HG02885 (cell line): ENCODE results near the gene ACBD7.

Experiments
- ATAC-seq: cut with Tn5 transposase; IDR thresholded peaks from one replicate; pipeline ENCODE4 v1.9.1; 2021; ENCODE audit warnings: mild to moderate bottlenecking; ENCODE audit not compliant: unreplicated experiment, poor library complexity

ACBD7 gene

DNA sequence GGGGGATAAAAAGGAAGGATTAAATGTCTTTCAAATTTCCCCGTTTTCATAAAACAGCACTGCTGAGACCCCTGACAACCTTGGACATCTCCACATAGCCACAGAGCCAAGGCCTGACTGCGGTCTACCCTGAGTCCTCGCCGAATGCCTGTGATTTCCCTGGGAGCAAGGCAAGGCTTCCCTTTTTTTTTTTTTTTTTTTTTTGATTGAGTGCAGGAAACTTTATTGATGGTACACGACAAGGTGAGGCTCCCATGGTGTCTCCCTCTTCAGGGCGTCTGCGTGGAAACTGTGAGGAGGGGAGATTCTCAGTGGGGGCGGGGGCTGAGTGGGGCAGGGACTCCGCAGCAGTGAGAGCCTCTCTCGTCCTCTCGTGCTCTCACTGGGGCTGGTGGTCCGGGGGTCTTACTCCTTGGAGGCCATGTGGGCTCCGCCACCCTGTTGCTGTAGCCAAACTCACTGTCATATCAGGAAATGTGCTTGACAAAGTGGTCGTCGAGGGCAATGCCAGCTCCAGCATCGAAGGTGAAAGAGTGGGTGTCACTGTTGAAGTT, 4.4 kb upstream of the ACBD7 start:
- no peak for ATAC-seq

DNA sequence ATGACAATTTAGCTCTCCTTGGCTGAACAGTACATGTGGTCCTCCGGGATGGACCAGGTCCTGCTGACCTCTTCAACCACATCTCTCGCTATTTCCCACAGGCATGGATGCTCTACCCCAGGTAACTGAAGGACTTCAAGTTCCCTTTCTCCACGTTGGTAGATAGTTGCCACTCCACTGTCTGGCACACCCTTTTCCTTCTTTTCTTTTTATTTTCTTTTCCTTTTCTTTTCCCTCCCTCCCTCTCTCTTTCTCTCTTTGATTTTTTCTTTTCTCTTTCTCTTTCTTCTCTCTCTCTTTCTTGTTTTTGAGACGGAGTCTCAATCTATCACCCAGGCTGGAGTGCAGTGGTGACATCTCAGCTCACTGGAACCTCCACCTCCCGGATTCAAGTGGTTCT, 2.8 kb upstream of the ACBD7 start:
- no peak for ATAC-seq

DNA sequence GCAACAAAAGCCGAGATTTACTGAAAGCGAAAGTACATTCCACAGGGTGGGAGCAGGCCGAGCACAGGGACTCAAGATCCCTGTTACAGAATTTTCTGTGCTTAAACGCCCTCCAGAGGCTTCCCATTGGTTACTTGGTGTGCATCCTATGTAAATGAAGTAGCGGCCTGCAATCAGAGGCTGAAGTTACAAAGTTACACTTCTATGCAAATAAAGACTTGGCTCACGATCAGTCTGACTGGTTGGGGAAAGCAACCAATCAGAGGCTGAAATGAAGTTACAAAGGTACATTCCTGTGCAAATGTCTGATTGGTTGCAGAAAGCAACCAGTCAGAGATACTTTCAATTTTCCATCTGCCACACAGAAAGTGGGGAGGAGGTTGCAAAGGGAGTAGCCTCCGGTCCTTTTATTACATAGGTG, 4.1 kb downstream of the ACBD7 start:
- no peak for ATAC-seq

DNA sequence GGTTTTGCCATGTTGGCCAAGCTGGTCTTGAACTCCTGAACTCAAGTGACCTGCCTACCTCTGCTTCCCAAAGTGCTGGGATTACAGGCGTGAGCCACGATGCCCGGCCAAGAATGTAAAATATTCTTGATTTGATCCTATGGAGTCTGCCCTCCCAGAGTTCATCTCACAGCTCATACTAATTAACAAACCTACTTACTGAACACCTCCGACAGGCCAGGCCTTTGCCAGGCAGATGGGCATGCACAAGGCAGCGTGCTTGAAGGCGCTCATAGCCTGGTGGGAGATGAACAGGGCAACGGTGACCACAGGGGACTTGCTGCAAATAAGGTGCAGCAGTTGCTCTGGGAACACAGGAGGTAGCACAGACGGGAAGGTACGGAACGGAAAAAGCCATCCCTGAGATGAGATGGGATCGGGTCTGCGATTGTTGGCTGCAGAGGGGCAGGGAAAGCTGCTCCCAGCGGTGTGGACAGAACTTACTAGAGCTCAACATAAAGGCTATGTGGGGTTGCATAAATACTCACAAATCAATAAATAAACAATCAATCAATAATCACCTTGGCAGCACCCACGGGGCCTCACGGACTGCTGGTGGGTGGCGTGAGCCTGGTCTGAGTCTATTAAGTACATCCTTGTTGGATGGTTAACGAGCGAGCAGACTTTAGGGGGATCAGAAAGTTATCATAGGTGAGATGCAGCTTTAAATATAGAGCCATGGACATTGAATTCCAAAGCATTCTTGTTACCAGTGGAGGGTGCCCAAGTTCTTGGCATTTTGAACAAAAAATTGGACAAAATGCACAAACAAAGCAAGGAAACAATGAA, 4.7 kb downstream of the ACBD7 start:
- ATAC-seq, result no peak

DNA sequence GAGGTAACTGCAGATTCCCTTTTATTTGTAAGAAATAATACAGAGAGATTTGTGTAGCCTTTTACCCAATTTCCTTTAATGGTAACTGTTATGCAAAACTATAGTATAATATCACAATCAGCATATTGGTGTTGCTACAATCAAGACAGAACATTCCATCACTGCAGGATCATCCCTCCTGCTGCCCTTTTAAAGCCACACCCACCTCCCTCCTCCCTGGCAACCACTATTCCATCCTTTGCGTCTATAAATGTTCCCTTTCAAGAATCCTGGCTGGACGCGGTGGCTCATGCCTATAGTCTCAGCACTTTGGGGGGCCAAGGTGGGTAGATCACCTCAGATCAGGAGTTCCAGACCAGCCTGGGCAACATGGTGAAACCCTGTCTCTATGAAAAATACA, 13.2 kb downstream of the ACBD7 start:
- no peak for ATAC-seq

DNA sequence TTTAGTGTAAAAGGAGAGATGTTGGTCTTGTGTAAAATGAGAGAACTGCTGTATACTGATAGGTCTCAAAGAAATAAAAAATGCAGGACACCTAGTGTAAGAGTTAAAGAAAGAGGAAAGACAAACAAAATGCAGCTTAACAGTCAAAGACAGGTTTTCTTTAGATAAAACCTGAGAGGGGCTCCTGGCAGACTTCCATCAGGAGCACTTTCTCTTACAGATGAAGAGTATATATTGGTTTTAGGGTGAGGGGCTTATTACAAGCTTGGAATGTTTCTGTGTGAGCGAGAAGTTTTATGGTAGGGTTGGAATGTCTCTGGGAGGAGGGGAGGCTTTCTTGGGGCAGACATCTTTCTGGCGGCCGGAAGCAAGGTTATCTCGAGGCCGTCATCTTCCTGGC, 16.2 kb downstream of the ACBD7 start:
- no peak for ATAC-seq

DNA sequence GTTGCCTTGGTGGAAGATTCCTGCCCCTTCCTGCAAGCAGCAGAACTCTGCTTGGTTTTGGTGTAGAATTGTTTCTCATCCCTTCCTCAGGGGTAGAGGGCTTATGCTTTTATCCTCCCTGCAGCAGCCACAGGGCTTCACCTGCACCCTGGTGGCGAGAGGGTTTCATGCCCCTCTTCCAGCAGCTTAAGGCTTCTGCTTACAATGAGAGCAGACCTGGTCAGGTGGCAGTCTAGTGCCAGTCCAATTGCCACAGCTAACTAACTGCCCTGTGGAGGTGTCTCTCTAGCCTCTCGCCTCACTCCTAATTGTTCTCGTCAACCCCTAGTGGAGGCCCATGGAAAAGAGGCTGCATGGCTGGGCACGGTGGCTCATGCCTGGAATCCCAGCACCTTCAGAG, 19.3 kb downstream of the ACBD7 start:
- ATAC-seq, result no peak

DNA sequence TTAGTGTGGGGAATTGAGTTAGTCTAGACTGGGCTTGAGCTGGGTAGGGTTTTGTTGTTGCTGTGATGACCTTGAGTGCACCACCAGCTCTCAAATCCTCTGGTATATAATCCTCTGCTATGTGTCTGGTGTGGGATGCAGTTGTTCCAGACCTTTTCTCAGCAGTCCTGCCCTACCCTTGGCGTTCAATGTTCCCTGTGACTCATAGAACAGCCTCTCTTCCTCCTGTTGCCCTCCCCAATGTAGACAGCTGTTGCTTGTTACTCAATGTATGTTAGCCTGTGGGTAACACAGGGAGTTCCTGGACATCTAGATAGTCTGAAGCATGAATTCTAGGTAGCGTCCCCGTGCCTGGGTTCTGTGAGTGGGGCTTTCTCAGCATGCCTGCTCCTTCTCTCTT, 19.8 kb downstream of the ACBD7 start:
- no peak for ATAC-seq

DNA sequence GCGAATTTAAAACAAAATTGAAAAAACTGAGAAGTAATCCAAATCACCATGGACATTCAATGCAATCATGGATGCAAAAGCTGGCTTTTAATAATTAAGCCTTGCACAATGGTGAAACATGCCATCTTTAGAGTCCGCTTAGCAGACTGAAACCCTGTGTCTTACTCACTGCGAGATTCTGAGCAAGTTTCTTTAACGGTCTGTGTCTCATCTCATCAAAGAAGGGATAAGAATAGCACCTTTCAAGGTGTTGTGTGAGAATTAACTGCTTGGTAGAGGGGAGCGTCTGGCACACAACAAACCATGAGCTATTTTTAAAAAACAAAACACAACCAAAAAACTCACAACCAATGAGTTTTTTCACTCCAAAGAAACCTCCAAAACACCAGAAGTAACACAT, 21.4 kb downstream of the ACBD7 start:
- ATAC-seq, result no peak

DNA sequence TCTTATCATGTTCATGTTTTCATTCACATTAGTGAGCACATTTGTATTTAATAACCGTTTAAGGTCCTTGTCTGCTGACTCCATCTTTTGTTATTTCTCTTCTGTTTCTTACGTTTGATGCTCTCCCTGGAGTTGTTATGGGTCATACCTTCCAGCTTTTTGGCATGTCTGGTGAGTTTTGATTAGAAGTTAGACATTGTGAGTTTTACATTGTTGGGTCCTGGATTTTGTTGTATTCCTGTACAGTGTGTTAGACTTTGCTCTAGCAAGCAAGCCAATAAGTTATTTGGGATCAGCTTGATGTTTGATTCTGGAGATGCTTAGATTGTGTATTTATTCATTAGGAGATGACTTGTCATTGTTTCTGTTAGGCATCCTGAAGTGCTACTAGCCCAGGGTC, 27.9 kb downstream of the ACBD7 start:
- no peak for ATAC-seq

DNA sequence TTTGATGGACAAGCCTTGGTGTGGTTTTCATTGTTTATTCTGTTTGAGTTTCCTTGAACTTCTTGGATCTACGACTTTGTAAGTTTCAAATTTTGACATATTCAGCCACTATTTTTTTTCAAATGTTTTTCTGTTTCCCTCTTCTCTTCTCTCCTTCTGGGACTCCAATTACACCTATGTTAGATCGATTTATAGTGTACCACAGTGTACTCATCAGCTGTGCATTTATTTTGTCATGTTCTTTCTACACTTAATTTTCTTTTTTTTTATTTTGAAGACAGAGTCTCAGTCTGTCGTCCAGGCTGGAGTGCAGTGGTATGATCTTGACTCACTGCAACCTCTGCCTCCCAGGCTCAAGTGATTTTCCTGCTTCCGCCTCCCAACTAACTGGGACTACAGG, 28.7 kb downstream of the ACBD7 start:
- no peak for ATAC-seq

DNA sequence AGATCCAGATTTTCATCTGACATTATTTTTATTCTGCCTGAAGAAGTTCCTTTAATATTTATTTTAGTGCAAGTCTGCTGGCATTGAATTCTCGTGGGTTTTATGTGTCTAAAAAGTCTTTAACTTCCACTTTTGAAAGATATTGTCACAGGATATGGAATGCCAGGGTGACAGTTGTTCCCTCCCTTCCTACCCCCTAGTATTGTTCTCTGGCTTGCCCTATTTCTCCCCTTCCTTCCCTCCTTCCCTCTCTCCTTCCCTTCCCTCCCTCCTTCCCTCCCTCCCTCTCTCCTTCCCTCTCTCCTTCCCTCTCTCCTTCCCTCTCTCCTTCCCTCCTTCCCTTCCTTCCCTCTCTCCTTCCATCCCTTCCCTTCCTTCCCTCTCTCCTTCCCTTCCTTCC, 29.9 kb downstream of the ACBD7 start:
- no peak for ATAC-seq

DNA sequence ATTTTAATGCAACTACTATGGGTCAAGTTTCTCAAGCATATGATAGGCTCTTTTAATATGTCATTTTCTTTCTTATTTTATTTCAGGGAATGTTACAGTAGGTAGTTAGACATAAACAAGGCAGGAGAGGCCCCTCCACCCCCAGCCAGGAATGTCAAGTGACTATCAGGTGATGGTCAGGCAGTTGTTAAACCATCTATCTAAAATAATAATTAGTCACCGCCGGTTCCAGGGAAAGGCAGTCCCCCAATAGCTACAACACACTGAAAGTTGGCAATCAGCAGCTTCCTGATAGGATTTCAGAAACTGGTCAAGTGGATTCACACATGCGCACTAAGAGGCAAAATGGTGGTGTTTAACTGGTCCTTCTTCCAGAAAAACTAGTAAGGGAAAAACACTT, 35.5 kb downstream of the ACBD7 start:
- ATAC-seq, result no peak

DNA sequence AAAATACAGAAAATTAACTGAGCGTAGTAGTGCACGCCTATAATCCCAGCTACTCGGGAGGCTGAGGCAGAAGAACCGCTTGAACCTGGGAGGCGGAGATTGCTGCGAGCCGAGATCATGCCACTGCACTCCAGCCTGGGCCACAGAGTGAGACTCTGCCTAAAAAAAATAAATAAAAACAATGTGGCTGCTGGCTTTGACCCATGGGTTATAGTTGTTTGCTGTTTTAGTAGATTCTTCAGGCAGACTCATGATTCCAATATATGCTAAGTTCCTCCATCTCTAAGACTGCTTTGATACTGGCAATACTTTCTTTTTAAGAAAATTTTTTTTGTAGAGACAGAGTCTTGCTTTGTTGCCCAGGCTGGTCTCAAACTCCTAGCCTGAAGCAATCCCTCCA, 36.5 kb downstream of the ACBD7 start:
- no peak for ATAC-seq

DNA sequence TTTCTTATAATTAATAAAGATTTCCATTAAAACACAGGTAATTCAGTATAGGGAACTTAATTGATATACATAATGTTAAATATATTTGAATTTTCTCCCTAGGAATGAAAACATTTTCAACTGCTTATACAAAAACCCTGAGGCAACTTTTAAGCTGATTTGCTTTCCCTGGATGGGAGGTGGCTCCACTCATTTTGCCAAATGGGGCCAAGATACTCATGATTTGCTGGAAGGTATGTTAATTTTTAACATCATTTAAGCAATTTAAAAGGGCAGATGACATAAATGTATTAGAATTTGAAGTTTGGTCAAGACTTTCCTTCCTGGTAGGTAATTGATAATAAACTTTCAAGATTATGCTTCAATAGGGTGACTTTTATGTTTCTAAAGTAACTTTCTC, 39.0 kb downstream of the ACBD7 start:
- no peak for ATAC-seq

DNA sequence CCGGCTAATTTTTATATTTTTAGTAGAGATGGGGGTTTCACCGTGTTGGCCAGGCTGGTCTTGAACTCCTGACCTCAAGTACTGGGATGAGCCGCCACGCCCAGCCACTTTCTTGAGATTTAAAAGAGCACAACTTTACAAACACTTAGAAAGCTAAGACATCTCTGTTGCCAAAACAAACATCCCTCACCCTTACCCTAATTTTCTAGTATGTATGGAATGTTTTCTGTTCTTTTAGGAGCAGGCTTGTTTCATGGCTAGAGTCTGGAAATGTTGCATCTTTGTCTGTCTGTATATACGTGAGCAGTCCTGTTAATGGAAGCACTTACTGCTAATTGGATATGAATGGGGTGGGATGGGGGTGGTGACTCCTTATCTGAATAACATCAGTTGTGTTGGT, 42.0 kb downstream of the ACBD7 start:
- ATAC-seq, result no peak

DNA sequence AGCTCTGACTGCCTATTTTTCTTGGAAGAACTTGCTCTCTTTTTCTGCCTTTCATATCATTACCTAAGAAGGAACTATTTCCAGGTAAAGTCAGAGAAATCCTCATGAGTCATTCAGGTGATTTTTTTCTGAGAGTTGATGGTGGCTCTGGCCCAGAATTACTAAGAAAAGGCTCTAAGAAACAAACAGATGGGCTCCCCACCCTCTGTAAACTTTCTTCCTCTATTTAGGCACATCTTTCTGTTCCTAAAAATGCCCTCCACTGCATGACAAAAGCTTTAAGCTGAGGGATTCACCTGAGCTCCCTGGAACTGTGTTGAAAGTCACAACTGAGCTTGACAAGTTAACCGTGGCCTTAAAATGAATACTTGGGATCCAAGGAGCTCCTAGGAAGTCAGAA, 43.2 kb downstream of the ACBD7 start:
- ATAC-seq, result no peak

DNA sequence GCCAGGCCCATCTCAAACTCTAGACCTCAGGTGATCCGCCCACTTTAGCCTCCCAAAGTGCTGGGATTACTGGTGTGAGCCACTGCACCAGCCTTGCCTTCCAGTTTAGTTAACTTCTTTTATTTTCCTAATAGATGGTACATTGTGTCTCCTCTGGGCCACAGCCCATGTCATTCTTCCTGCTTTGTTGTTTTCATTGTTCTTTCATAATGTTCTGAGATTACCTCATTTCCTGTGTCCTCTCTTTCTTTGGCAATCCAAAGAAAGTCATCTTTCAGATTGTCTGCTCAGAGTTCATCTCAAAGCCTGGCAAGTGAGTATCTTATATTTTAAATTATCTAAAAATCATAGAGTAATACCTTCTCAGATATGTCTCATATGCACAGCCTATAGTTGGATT, 44.9 kb downstream of the ACBD7 start, which contains the start of gene OLAH:
Gene OLAH, plus strand, starts transcription at position 270 of the 400 bp plus-strand sequence. CDS start 3,346 bp downstream, outside the sequence.
- ATAC-seq, result no peak

DNA sequence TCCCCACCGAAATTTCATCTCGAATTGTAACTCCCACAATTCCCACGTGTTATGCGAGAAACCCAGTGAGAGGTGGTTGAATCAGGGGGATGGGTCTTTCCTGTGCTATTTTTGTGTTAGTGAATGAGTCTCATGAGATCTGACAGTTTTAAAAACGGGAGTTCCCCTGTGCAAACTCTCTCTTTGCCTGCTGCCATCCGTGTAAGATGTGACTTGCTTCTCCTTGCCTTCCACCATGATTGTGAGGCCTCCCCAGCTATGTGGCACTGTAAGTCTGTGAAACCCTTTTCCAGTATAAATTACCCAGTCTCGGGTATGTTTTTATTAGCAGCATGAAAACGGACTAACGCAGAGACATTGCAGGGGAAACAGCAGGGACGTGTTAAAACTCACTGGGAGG, 50.2 kb downstream of the ACBD7 start:
- no peak for ATAC-seq

DNA sequence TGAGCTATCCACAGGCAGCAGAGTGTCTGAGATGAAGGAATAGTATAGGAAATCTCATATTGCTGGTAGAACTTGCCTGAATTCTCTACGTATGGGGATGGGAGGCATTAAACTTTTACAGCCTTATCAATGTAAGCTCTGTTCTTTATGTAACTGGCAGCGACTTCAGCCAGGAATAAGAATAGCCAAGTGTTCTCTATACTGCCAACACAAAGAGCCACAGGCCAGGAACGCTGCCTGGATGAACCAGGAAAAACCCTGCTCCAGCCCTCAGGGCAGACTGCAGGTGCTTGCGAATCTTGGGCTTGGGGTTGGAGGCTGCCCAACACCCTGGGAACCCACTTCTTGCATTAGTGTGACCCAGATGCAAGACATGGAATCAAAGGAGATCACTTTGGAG, 50.9 kb downstream of the ACBD7 start:
- no peak for ATAC-seq

DNA sequence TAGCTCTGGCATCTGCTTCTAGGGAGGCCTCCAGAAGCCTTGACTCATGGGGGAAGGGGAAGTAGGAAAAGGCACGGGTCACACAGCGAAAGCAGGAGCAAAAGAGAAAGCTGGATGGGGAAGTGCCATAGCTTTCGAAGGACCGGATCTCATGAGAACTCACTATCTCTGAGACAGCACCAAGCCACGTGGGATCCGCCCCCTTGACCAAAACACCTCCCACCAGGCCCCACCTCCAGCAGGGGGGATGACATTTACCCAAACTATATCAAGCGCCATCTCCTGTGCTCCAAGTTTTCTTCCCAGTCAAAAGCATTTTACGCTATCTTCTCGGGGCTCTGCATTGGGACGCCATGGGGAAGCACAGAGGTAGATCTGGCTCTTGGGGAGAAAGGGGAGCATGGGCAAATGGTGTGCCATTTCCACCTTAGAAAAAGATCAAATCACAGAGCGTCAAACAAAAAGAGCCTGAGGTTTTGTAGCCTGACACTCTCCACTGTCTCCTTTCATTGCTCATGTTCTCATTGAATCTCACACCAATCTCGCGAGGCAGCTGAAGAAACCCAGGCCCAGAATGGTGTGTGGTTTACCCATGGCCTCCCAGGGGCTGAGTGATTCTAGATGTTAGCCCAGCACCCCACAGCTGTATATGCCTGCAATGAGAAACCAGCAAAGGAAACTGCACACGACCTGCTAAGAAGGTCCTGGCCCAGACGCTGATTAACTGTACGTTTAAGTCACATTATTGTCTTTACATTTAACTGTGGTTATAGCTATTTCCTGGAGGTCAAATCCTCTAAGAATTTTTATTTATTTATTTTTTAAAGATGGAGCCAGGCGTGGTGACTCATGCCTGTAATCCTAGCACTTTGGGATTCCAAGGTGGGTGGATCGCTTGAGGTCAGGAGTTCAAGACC, 52.9 kb downstream of the ACBD7 start:
- ATAC-seq, result no peak
